HG03039 (cell line): Measurements from ENCODE around the gene RWDD1.
A peak's percentile ranks its signal among the peaks of the same experiment; 100 is the strongest.
"Not testable (repeated sequence)": the region's sequence is repeated elsewhere in the genome, so short reads cannot be mapped to it uniquely, and the experiment has no call there.

ENCODE experiments used
- ATAC-seq: cut with Tn5 transposase; IDR thresholded peaks from one replicate; pipeline ENCODE4 v1.9.1; 2021; ENCODE audit warnings: mild to moderate bottlenecking, moderate library complexity; ENCODE audit not compliant: unreplicated experiment

RWDD1 gene

GRCh38 chr6:116603916-116604315, 32.6 kb downstream of the RWDD1 start:
- ATAC-seq, result not testable (repeated sequence)

- not testable (repeated sequence) for ATAC-seq
These were observed 33.6 kb downstream of the RWDD1 start for GRCh38 chr6:116604868-116605267.

- ATAC-seq, result no peak
These were observed 34.6 kb downstream of the RWDD1 start for GRCh38 chr6:116605935-116606334.

- ATAC-seq, result no peak
These were observed 39.8 kb downstream of the RWDD1 start for GRCh38 chr6:116611056-116611455.

GRCh38 chr6:116615937-116616736, 44.8 kb downstream of the RWDD1 start, which contains the start of gene RSPH4A:
RSPH4A (plus strand) TSS chr6:116616479; CDS start chr6:116616624, 145 bp downstream.
- peak; percentile 100 for ATAC-seq

- ATAC-seq, result peak; percentile 16
These were observed 45.4 kb downstream of the RWDD1 start for GRCh38 chr6:116616737-116617053.

GRCh38 chr6:116624036-116624805, 52.9 kb downstream of the RWDD1 start:
- ATAC-seq, result no peak

GRCh38 chr6:116625872-116626271, 54.6 kb downstream of the RWDD1 start:
- ATAC-seq, result no peak

GRCh38 chr6:116629563-116629981, 58.3 kb downstream of the RWDD1 start:
- ATAC-seq, result no peak

GRCh38 chr6:116631379-116631990, 60.2 kb downstream of the RWDD1 start:
- ATAC-seq, result no peak

- no peak for ATAC-seq
These were observed 62.4 kb downstream of the RWDD1 start for GRCh38 chr6:116633685-116634084.
